HG03097 (cell line): ENCODE data around the gene RAB3IL1.
"Not testable (repeated sequence)": the region's sequence is repeated elsewhere in the genome, so short reads cannot be mapped to it uniquely, and the experiment has no call there.

Source experiments
- ATAC-seq: cut with Tn5 transposase; IDR thresholded peaks from one replicate; pipeline ENCODE4 v1.9.1; 2021; ENCODE audit not compliant: unreplicated experiment, low FRiP score

RAB3IL1 gene

GRCh38 chr11:61890529-61891330, 26.6 kb downstream of the RAB3IL1 start:
- ATAC-seq: peak; percentile 10

- ATAC-seq: no peak
Observed at GRCh38 chr11:61889831-61890230, 27.5 kb downstream of the RAB3IL1 start.

GRCh38 chr11:61888590-61888989, 28.8 kb downstream of the RAB3IL1 start:
- no peak for ATAC-seq

GRCh38 chr11:61887839-61888494, 29.4 kb downstream of the RAB3IL1 start:
- ATAC-seq: no peak

GRCh38 chr11:61886643-61887042, 30.7 kb downstream of the RAB3IL1 start:
- ATAC-seq: no peak

- no peak for ATAC-seq
Observed at GRCh38 chr11:61885784-61886580, 31.4 kb downstream of the RAB3IL1 start.

- ATAC-seq: no peak
Observed at GRCh38 chr11:61885166-61885778, 32.1 kb downstream of the RAB3IL1 start.

GRCh38 chr11:61883947-61884346, 33.4 kb downstream of the RAB3IL1 start:
- no peak for ATAC-seq

GRCh38 chr11:61883327-61883726, 34.0 kb downstream of the RAB3IL1 start:
- ATAC-seq: no peak

GRCh38 chr11:61882879-61883278, 34.5 kb downstream of the RAB3IL1 start:
- ATAC-seq: no peak

GRCh38 chr11:61882267-61882666, 35.1 kb downstream of the RAB3IL1 start:
- not testable (repeated sequence) for ATAC-seq

GRCh38 chr11:61881397-61881796, 36.0 kb downstream of the RAB3IL1 start:
- no peak for ATAC-seq

GRCh38 chr11:61880454-61880853, 36.9 kb downstream of the RAB3IL1 start:
- no peak for ATAC-seq

- no peak for ATAC-seq
Observed at GRCh38 chr11:61880031-61880430, 37.3 kb downstream of the RAB3IL1 start.

- ATAC-seq: no peak
Observed at GRCh38 chr11:61879152-61879551, 38.2 kb downstream of the RAB3IL1 start.

GRCh38 chr11:61875698-61876097, 41.7 kb downstream of the RAB3IL1 start:
- no peak for ATAC-seq

GRCh38 chr11:61874853-61875252, 42.5 kb downstream of the RAB3IL1 start:
- no peak for ATAC-seq

GRCh38 chr11:61874377-61874809, 43.0 kb downstream of the RAB3IL1 start:
- no peak for ATAC-seq

- ATAC-seq: no peak
Observed at GRCh38 chr11:61873588-61874376, 43.6 kb downstream of the RAB3IL1 start.
